K562 (cell line): ENCODE results near the gene FASTKD1.
"Not testable (repeated sequence)": the region's sequence is repeated elsewhere in the genome, so short reads cannot be mapped to it uniquely, and the experiment has no call there.

ENCODE experiments used
- CBX5 ChIP-seq: IDR thresholded peaks from 2 replicates; pipeline ENCODE4 v1.6.1; 2014; ENCODE audit warnings: low read depth, borderline replicate concordance
- CSDE1 ChIP-seq, 2 experiments: fragments of 450-650 bp; IDR thresholded peaks; 2 replicates each; pipeline ENCODE4 v1.6.1; 2016; ENCODE audit warnings: mild to moderate bottlenecking in 1 of 2
- MTA3 ChIP-seq: fragments of 450-650 bp; formaldehyde crosslinking; IDR thresholded peaks from 2 replicates; pipeline ENCODE4 v1.6.1; 2017; ENCODE audit warnings: mild to moderate bottlenecking, borderline replicate concordance
- POLR2A ChIP-seq: fragments of 450-650 bp; conservative IDR thresholded peaks from 2 replicates; pipeline ENCODE4 v1.6.1; 2016
- TAF1 ChIP-seq: IDR thresholded peaks from 2 replicates; pipeline ENCODE4 v1.6.1; 2011; ENCODE audit warnings: mild to moderate bottlenecking, low read length, moderate library complexity; ENCODE audit not compliant: insufficient read depth, control insufficient read depth, severe bottlenecking; ENCODE audit errors: extremely low read depth
- TF ChIP-seq, protein P1 (sequence below): fragments of 450-650 bp; formaldehyde crosslinking; IDR thresholded peaks from 2 replicates; pipeline ENCODE4 v1.4.0; 2022; ENCODE audit warnings: missing genetic modification characterization
- TF ChIP-seq, protein P2 (sequence below): sonication (generic); formaldehyde crosslinking; IDR thresholded peaks from 2 replicates; pipeline ENCODE4 v1.5.0; 2020; ENCODE audit warnings: missing genetic modification reagents

DNA sequence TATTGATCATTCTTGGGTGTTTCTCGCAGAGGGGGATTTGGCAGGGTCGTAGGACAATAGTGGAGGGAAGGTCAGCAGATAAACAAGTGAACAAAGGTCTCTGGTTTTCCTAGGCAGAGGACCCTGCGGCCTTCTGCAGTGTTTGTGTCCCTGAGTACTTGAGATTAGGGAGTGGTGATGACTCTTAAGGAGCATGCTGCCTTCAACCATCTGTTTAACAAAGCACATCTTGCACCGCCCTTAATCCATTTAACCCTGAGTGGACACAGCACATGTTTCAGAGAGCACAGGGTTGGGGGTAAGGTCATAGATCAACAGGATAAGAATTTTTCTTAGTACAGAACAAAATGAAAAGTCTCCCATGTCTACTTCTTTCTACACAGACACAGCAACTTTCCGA is 874 bp upstream of the FASTKD1 start:
- not testable (repeated sequence) for TF ChIP-seq CBX5; CSDE1 (IDR thresholded peaks at IDR 0.05); TAF1; MTA3; POLR2A
- TF ChIP-seq, protein P1, sequence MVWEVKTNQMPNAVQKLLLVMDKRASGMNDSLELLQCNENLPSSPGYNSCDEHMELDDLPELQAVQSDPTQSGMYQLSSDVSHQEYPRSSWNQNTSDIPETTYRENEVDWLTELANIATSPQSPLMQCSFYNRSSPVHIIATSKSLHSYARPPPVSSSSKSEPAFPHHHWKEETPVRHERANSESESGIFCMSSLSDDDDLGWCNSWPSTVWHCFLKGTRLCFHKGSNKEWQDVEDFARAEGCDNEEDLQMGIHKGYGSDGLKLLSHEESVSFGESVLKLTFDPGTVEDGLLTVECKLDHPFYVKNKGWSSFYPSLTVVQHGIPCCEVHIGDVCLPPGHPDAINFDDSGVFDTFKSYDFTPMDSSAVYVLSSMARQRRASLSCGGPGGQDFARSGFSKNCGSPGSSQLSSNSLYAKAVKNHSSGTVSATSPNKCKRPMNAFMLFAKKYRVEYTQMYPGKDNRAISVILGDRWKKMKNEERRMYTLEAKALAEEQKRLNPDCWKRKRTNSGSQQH (CRISPR knock-in tag) = not testable (repeated sequence)
- TF ChIP-seq, protein P2, sequence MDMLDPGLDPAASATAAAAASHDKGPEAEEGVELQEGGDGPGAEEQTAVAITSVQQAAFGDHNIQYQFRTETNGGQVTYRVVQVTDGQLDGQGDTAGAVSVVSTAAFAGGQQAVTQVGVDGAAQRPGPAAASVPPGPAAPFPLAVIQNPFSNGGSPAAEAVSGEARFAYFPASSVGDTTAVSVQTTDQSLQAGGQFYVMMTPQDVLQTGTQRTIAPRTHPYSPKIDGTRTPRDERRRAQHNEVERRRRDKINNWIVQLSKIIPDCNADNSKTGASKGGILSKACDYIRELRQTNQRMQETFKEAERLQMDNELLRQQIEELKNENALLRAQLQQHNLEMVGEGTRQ (CRISPR knock-in tag) = not testable (repeated sequence)
